HEK293T (cell line): Measurements from ENCODE around the gene FGF16.

Experiments
- NFRKB ChIP-seq: fragments of 450-650 bp; IDR thresholded peaks from 2 replicates; pipeline ENCODE4 v1.6.1; 2016; ENCODE audit warnings: mild to moderate bottlenecking, moderate library complexity
- SUZ12 ChIP-seq: fragments of 450-650 bp; IDR thresholded peaks from 2 replicates; pipeline ENCODE4 v1.6.1; 2016; ENCODE audit warnings: mild to moderate bottlenecking

DNA sequence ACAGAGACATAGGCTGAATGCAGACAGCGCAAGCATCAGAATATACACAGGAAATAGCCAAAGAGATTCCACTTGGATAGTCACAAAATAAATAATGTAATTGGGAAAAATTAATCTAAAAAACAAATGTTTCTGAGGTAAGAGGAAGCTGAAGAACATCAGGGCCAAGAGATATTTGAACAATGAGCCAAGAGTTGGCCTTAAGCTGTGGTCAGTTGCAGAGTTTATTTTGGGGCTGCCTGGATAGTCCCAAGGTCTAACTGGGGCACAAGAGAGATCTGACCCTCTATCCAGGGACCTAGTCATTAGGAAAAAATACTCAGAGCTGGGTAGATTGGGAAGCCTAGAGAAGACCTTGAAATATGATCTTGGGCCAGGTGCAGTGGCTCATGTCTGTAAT, 31.3 kb upstream of the FGF16 start:
- TF ChIP-seq NFRKB (no peak), SUZ12 (no peak)
